Stimulated activated CD8-positive, alpha-beta memory T cell treated with anti-CD3 and anti-CD28 coated beads, Interleukin-4, amount 100 ng/mL, for 24 hours (primary cell): ENCODE measurements around the gene RNH1.

Experiments
- DNase-seq: peaks from one replicate; pipeline ENCODE4 v3.0.0-alpha.2; 2020; ENCODE audit warnings: low read depth

Gene RNH1

DNA sequence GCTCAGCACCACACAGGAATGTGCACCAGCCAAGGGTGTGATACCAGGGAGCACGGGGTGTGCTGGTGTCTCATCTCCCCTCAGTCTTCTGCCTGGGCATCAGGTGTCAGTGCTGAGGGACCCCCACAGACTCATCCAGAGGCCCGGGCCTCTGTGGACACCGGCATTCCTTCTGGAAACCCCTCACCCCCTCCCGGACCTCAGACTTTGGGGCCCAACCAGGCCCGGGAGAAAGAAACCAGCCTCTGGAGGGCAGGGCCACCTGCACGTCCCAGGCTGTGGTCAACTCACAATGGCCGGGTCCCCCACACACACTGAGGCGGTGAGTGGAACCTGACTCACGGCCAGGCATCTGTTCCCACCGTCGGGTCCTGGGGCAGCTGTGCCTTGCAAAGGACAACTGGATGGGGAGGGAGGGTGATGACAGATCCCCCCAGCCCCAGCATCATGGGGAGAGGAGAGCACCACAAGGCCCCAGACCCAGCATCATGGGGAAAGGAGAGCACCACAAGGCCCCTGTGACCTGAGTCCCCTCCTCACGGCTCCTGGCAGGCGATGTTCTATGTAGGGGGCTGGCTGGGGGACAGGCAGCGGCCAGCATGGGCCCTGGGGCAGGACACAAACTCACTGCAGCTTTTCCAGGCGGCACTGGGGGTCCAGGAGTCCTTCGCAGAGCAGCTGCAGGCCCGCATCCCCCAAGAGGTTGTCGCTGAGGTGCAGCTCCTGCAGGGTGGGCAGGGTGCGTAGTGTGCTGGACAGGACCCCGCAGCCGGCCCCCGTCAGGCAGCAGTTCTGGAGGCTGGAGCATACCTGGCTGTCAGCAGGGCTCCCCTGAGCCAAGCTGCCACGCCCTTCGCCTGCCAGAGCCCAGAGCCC is 7.6 kb downstream of the RNH1 start:
- no peak for DNase-seq

- DNase-seq = no peak
Measured at GRCh38 chr11:498297-499181, 8.5 kb downstream of the RNH1 start.

DNA sequence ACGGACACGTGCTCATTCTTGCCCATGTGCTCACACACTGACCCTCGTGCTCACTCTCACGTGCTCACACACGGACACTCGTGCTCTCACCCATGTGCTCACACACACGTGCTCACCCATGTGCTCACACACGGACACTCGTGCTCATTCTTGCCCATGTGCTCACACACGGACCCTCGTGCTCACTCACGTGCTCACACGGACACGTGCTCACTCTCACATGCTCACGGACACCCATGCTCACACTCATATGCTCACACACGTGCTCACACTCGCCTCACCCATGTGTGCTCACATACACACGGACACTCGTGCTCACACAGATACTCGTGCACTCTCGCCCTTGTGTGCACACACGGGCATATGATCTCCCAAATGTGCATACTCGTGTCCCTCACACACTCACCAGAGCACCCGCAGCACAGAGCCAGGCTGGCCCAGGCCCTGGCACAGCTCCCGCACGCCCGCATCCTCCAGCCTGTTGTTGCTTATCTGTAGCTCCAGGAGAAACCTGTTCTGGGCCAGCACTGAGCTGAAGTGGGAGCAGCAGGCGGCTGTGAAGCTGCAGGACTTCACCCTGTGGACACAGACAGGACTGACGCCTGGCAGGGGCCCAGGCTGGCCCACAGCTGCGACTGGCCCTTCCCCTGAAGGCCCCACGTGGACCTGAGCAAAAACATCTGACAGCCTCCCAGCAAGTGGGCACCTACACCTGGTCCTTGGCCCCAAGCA is 9.3 kb downstream of the RNH1 start:
- no peak for DNase-seq

GRCh38 chr11:496834-497564 is 10.0 kb downstream of the RNH1 start:
- DNase-seq = no peak

GRCh38 chr11:495537-495931 is 11.5 kb downstream of the RNH1 start:
- no peak for DNase-seq

GRCh38 chr11:494761-495536 is 12.1 kb downstream of the RNH1 start:
- DNase-seq = no peak

- no peak for DNase-seq
Measured at GRCh38 chr11:492427-493226, 14.4 kb downstream of the RNH1 start.

- DNase-seq = no peak
Measured at GRCh38 chr11:491358-491757, 15.7 kb downstream of the RNH1 start.

DNA sequence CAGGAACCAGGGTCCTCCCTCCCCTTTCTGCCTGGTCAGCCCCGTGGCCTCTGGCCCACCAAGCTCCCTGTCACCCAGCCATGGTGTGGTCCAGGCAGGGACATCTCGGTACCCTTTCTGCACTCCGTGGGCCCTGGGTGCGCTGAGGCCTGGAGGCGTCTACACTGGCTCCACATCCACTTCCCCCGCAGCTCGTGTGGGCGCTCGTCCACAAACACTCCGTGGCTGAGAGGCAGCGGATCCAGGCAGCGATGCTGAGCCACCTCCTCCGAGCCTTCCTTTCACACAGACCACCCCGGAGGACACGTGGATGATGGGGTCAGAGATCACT is 16.1 kb downstream of the RNH1 start:
- no peak for DNase-seq

DNA sequence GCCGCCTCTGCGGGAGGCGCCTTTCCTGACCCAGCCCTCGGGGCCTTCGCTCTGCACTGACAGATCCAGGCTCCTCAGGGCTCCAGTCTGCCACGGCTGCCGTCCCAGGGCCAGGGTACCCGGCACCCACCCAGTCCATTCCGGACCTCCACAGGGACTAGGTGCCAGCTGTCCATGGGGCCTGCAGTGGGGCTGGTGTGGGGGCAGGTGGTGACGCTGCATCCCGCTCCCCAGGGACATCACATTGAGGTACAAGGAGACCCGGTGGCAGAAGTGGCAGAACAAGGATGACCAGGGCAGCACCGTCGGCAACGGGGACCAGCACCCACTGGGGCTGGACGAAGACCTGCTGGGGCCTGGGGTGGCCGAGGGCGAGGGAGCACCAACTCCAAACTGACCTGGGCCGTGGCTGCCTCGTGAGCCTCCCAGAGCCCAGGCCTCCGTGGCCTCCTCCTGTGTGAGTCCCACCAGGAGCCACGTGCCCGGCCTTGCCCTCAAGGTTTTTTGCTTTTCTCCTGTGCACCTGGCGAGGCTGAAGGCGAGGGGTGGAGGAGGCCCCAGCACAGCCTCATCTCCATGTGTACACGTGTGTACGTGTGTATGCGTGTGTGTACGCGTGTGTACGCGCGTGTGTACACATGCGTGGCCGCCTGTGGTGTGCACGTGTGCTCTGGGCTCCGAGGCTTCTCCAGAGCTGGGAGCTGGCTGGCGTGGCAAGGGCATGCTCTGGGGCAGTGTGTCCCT is 16.7 kb downstream of the RNH1 start:
- DNase-seq = no peak

DNA sequence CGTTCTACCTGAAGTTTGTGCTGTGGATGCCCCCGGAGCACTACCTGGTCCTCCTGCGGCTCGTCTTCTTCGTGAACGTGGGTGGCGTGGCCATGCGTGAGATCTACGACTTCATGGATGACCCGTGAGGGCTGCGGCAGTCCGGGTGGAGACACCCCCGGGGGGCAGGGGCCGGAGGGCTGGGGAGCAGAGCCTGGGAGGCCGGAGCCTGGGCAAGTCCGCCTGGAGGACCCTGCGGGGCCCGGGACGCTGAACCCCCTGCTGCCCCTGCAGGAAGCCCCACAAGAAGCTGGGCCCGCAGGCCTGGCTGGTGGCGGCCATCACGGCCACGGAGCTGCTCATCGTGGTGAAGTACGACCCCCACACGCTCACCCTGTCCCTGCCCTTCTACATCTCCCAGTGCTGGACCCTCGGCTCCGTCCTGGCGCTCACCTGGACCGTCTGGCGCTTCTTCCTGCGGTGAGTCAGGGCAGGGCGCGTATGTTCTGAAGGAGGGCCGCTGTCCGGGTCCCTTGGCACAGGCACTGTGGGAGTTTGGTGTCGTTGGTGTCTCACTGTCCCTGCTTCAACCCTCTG is 17.3 kb downstream of the RNH1 start:
- DNase-seq = no peak

- DNase-seq = no peak
Measured at GRCh38 chr11:488992-489391, 18.1 kb downstream of the RNH1 start.

GRCh38 chr11:488579-488978 is 18.5 kb downstream of the RNH1 start:
- no peak for DNase-seq

DNA sequence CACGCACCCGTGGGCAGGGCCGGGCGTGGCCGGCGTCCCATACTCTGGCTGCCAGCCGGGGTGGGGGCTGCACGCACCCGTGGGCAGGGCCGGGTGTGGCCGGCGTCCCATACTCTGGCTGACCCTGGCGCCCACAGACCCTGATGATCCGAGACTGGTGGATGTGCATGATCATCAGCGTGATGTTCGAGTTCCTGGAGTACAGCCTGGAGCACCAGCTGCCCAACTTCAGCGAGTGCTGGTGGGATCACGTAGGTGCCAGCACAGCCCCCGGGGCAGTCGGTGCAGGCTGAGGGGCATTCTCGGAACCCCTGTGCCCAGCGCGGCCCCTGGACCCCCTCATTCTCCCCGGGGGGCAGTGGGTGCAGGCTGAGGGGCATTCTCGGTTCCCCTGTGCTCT is 19.0 kb downstream of the RNH1 start:
- no peak for DNase-seq

DNA sequence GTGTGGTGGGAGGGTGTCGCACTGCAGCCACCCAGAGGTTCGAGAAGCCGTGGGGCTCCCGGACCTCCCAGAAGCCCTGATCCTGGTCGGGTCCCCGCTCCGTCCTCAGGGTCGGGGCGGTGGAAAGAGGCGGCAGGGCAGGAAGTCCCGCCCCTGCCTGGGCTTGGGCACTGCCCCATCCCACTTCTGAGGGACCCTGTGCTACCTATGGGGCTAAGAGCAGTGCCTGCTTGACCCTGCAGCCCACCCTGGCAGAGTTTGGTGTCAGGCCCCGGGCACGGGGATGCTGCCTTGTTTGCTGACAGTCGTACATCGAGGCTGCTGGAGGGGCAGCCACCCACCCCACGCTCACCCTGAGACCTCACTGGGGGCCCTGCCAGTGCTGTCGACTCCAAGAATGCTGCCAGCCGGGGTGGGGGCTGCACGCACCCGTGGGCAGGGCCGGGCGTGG is 19.4 kb downstream of the RNH1 start:
- no peak for DNase-seq

- DNase-seq = no peak
Measured at GRCh38 chr11:486189-486588, 20.9 kb downstream of the RNH1 start.

- DNase-seq = no peak
Measured at GRCh38 chr11:484616-485015, 22.4 kb downstream of the RNH1 start.

GRCh38 chr11:479311-479710 is 27.7 kb downstream of the RNH1 start:
- no peak for DNase-seq

DNA sequence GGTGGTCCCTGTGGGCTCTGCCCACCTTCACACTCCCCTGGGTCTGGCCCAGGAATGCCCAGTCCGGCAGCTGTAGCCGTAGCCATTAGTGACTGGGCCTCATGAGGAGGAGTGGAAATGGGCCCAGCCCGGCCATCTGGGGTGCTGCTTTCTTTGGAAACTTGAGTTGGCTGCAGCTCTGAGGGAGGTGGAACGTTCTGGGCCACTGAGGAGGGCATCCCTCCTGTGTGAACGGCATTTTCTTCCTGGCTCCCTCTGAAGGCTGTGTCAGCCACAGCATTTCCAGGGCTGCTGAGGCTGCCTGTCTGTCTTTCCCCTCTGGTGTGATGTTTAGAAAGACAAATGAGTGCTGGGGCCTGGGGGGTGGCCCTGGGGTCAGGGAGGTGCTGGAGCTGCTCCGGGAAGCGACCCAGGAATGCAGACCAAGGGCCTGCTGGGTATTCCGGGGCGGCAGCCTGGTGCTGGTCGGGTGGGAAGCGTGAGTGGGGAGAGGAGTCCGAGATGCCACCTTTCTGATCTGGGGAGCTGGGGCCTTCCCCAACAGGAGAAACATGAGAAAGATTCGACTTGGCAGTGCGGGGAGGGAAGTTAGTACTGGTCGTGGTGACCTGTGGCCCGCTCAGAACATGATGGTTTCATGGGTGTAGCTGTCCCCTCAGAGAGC is 29.9 kb downstream of the RNH1 start:
- DNase-seq = no peak
